Ishikawa (cell line): Measurements from ENCODE around the gene SHH.

Experiments
- CEBPB ChIP-seq: IDR thresholded peaks from 2 replicates; pipeline ENCODE4 v1.6.1; 2012
- CREB1 ChIP-seq: IDR thresholded peaks from 2 replicates; pipeline ENCODE4 v1.6.1; 2012; ENCODE audit warnings: low read depth
- EP300 ChIP-seq: IDR thresholded peaks from 2 replicates; pipeline ENCODE4 v1.6.1; 2012; ENCODE audit warnings: borderline replicate concordance
- FOXM1 ChIP-seq: IDR thresholded peaks from 2 replicates; pipeline ENCODE4 v1.6.1; 2012; ENCODE audit warnings: low read depth, borderline replicate concordance
- MAX ChIP-seq: IDR thresholded peaks from 2 replicates; pipeline ENCODE4 v1.6.1; 2012
- NFIC ChIP-seq: IDR thresholded peaks from 2 replicates; pipeline ENCODE4 v1.6.1; 2012
- RAD21 ChIP-seq: IDR thresholded peaks from 2 replicates; pipeline ENCODE4 v1.6.1; 2012; ENCODE audit warnings: low read depth
- REST ChIP-seq: IDR thresholded peaks from 2 replicates; pipeline ENCODE4 v1.6.1; 2012; ENCODE audit warnings: low read depth, mild to moderate bottlenecking
- TAF1 ChIP-seq: IDR thresholded peaks from 2 replicates; pipeline ENCODE4 v1.6.1; 2012; ENCODE audit warnings: low read depth, mild to moderate bottlenecking
- TCF12 ChIP-seq: IDR thresholded peaks from 2 replicates; pipeline ENCODE4 v1.6.1; 2012; ENCODE audit warnings: low read depth
- TEAD4 ChIP-seq: IDR thresholded peaks from 2 replicates; pipeline ENCODE4 v1.6.1; 2012
- USF1 ChIP-seq: IDR thresholded peaks from 2 replicates; pipeline ENCODE4 v1.6.1; 2012
- YY1 ChIP-seq: IDR thresholded peaks from 2 replicates; pipeline ENCODE4 v1.6.1; 2012; ENCODE audit warnings: low read depth
- ZBTB7A ChIP-seq: IDR thresholded peaks from 2 replicates; pipeline ENCODE4 v1.6.1; 2012; ENCODE audit warnings: low read depth

GRCh38 chr7:155833651-155834050, 21.4 kb upstream of the SHH start:
- TF ChIP-seq YY1 (no peak), TEAD4 (no peak), RAD21 (no peak), TAF1 (no peak), NFIC (no peak), CREB1 (no peak), EP300 (no peak), MAX (no peak), TCF12 (no peak), USF1 (no peak), REST (no peak), FOXM1 (no peak), ZBTB7A (no peak), CEBPB (no peak)
